Neural progenitor cell (in vitro differentiated cells): ENCODE results near the gene RSPH1.

Source experiments
- EZH2 ChIP-seq: fragments of 200-600 bp; sonication (generic); IDR thresholded peaks from 2 replicates; pipeline ENCODE4 v1.6.1; 2017; ENCODE audit warnings: antibody characterized with exemption, mild to moderate bottlenecking, moderate library complexity
- EZH2phosphoT487 ChIP-seq: fragments of 200-600 bp; sonication (generic); IDR thresholded peaks from 2 replicates; pipeline ENCODE4 v1.6.1; 2017; ENCODE audit warnings: antibody characterized with exemption
- TF ChIP-seq, protein P1 (sequence below): fragments of 200-600 bp; sonication (generic); IDR thresholded peaks from 2 replicates; pipeline ENCODE4 v1.5.1; 2017; ENCODE audit warnings: antibody characterized with exemption, mild to moderate bottlenecking

DNA sequence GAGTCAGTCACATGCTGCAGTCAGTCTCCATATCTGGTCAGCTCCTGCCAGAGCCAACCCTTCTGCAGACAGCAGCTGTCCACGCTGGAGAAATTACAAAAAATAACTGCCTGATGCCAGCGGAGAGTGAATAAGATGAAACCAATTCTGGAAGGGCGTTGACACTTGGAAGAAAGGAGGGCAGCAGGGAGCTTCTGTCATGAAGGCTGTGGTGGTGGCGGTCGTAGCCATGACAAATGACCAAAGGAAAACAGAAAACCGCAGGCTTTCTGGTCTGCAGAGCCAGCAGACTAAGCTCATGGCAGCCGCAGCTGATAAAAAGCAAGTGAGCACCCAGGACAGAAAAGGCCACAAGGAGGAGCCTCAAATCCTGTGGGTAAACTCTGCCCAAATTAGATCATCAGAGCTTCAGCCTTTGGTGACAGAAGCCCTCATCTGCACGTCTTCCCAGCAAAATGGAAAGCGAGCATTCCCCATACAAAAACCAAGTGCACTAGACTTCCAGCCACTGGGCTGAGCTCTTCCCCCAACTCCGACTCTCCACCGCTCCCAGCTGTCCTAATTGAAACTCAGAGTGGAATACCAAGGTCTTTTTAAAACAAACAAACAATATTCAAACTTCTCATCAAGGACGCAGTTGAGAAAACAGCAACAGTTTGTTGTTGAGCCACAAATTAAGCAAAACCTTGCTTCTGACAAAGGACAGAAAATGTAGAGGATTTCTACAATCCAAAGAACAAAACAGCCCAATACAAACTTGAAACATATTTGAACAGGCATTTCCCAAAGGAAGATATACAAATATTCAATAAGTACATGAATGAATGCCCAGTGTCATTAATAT lies 28.7 kb downstream of the RSPH1 start:
- TF ChIP-seq, protein P1, sequence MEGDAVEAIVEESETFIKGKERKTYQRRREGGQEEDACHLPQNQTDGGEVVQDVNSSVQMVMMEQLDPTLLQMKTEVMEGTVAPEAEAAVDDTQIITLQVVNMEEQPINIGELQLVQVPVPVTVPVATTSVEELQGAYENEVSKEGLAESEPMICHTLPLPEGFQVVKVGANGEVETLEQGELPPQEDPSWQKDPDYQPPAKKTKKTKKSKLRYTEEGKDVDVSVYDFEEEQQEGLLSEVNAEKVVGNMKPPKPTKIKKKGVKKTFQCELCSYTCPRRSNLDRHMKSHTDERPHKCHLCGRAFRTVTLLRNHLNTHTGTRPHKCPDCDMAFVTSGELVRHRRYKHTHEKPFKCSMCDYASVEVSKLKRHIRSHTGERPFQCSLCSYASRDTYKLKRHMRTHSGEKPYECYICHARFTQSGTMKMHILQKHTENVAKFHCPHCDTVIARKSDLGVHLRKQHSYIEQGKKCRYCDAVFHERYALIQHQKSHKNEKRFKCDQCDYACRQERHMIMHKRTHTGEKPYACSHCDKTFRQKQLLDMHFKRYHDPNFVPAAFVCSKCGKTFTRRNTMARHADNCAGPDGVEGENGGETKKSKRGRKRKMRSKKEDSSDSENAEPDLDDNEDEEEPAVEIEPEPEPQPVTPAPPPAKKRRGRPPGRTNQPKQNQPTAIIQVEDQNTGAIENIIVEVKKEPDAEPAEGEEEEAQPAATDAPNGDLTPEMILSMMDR = peak; percentile 37
- TF ChIP-seq EZH2 = no peak
- TF ChIP-seq EZH2phosphoT487 = no peak
